H1 (cell line): ENCODE measurements around the gene LIPE. TPM values are rescaled to one million over a fixed set of nuclear protein-coding genes. Genes with fewer than 3 reads are reported as not detected.

Experiments
- CBX5 ChIP-seq: fragments of 300-800, 300-1000 bp; sonication (generic); IDR thresholded peaks from 2 replicates; pipeline ENCODE4 v1.7.1; 2016; ENCODE audit warnings: antibody characterized with exemption, low read length, low read depth
- CBX8 ChIP-seq: fragments of 300-800, 300-1000 bp; sonication (generic); IDR thresholded peaks from 2 replicates; pipeline ENCODE4 v1.7.1; 2016; ENCODE audit warnings: low read depth, low read length, borderline replicate concordance
- CEBPB ChIP-seq: IDR thresholded peaks from 2 replicates; pipeline ENCODE4 v1.6.1; 2012; ENCODE audit warnings: low read depth, low read length
- CHD1 ChIP-seq: IDR thresholded peaks from 2 replicates; pipeline ENCODE4 v1.6.1; 2012; ENCODE audit warnings: low read depth, low read length, improper control_type of control experiment
- EGR1 ChIP-seq: IDR thresholded peaks from 2 replicates; pipeline ENCODE4 v1.6.1; 2011; ENCODE audit warnings: low read depth, low read length, borderline replicate concordance
- EZH2 ChIP-seq: fragments of 200-600 bp; sonication (generic); IDR thresholded peaks from 2 replicates; pipeline ENCODE4 v1.7.1; 2012; ENCODE audit warnings: low read depth, mild to moderate bottlenecking, moderate library complexity, low read length, inconsistent platforms; ENCODE audit not compliant: severe bottlenecking
- HDAC2 ChIP-seq, 2 experiments: fragments of 300-600 bp in 1 of 2; sonication (generic) in 1 of 2; IDR thresholded peaks; 2 replicates each; pipeline ENCODE4 v1.6.1; 2011 to 2012; ENCODE audit warnings: low read depth in 2 of 2, low read length in 2 of 2, mild to moderate bottlenecking in 2 of 2, moderate library complexity in 2 of 2, borderline replicate concordance in 1 of 2, inconsistent platforms in 1 of 2
- KDM1A ChIP-seq: fragments of 200-600, 300-600 bp; sonication (generic); IDR thresholded peaks from 2 replicates; pipeline ENCODE4 v1.7.1; 2016; ENCODE audit warnings: mild to moderate bottlenecking, low read length, borderline replicate concordance
- KDM4A ChIP-seq: IDR thresholded peaks from one replicate; pipeline ENCODE4 v1.7.1; 2012; ENCODE audit warnings: low read depth, mild to moderate bottlenecking, moderate library complexity, low read length, inconsistent platforms; ENCODE audit not compliant: severe bottlenecking
- NANOG ChIP-seq: IDR thresholded peaks from 2 replicates; pipeline ENCODE4 v1.6.1; 2011; ENCODE audit warnings: low read length, low read depth, mild to moderate bottlenecking, inconsistent platforms; ENCODE audit not compliant: insufficient read depth, poor library complexity, severe bottlenecking
- PHF8 ChIP-seq: fragments of 200-600 bp; sonication (generic); conservative IDR thresholded peaks from 2 replicates; pipeline ENCODE4 v1.7.1; 2012; ENCODE audit warnings: low read depth, mild to moderate bottlenecking, inconsistent platforms, low read length, moderate library complexity
- POU5F1 ChIP-seq: IDR thresholded peaks from 2 replicates; pipeline ENCODE4 v1.6.1; 2011; ENCODE audit warnings: low read depth, mild to moderate bottlenecking, low read length, moderate library complexity
- RBBP5 ChIP-seq: IDR thresholded peaks from 2 replicates; pipeline ENCODE4 v1.7.1; 2012; ENCODE audit warnings: low read depth, mild to moderate bottlenecking, inconsistent platforms, low read length, moderate library complexity, borderline replicate concordance
- RFX5 ChIP-seq: IDR thresholded peaks from 2 replicates; pipeline ENCODE4 v1.6.1; 2011; ENCODE audit warnings: low read depth, low read length, improper control_type of control experiment, borderline replicate concordance
- SIN3A ChIP-seq, 2 experiments: IDR thresholded peaks in 1 of 2; conservative IDR thresholded peaks in 1 of 2; 2 replicates each; pipeline ENCODE4 v1.6.1; 2011 to 2012; ENCODE audit warnings: low read length in 2 of 2, improper control_type of control experiment in 1 of 2, low read depth in 1 of 2, mild to moderate bottlenecking in 1 of 2
- SIX5 ChIP-seq: IDR thresholded peaks from 2 replicates; pipeline ENCODE4 v1.6.1; 2011; ENCODE audit warnings: mild to moderate bottlenecking, low read depth, low read length
- SP2 ChIP-seq: IDR thresholded peaks from 2 replicates; pipeline ENCODE4 v1.6.1; 2012; ENCODE audit warnings: mild to moderate bottlenecking, low read length, inconsistent platforms
- TAF1 ChIP-seq: IDR thresholded peaks from 2 replicates; pipeline ENCODE4 v1.6.1; 2011; ENCODE audit warnings: mild to moderate bottlenecking, low read depth, low read length
- TAF7 ChIP-seq: optimal IDR thresholded peaks from 2 replicates; pipeline ENCODE3; 2011; ENCODE audit warnings: low read depth, mild to moderate bottlenecking, inconsistent platforms, low read length, moderate library complexity, borderline replicate concordance
- polyA plus RNA-seq, 7 experiments: library from polyadenylated mRNA; depleted of rRNA in 3 of 7; stranded (reverse) in 5 of 7; unstranded in 2 of 7; fragments of >200 nt in 5 of 7; fragments of 200-250 nt in 2 of 7; gene quantifications; 1 replicate in 5 of 7; 2 replicates in 1 of 7; 4 replicates in 1 of 7; pipeline versions ENCODE4 v1.2.1 to v1.2.3, GENCODE V29; 2011 to 2013; ENCODE audit warnings: missing spikeins in 2 of 7, mixed read lengths in 2 of 7
- total RNA-seq: library from RNA; stranded (reverse); fragmentation: NEBNext Ultra II Directional; extraction: Animal tissue kit (Norgen Biotek cat#: 25700); gene quantifications from 2 replicates; pipeline ENCODE4 v1.2.1, GENCODE V29; 2021
- TF ChIP-seq, protein P1 (sequence below): IDR thresholded peaks from 2 replicates; pipeline ENCODE4 v1.6.1; 2012; ENCODE audit warnings: inconsistent platforms
- TF ChIP-seq, protein P2 (sequence below): IDR thresholded peaks from 2 replicates; pipeline ENCODE4 v1.6.1; 2011; ENCODE audit warnings: low read depth, mild to moderate bottlenecking, low read length; ENCODE audit not compliant: insufficient read depth
- TF ChIP-seq, protein P3 (sequence below): IDR thresholded peaks from 2 replicates; pipeline ENCODE4 v1.6.1; 2012; ENCODE audit warnings: low read length, inconsistent platforms

LIPE gene
- total and polyA plus RNA-seq, 2 of the 8 experiments (the other 6 are each of a cell fraction or from before 2014, with no cell fraction given), result 8.7 to 15.9 TPM

DNA sequence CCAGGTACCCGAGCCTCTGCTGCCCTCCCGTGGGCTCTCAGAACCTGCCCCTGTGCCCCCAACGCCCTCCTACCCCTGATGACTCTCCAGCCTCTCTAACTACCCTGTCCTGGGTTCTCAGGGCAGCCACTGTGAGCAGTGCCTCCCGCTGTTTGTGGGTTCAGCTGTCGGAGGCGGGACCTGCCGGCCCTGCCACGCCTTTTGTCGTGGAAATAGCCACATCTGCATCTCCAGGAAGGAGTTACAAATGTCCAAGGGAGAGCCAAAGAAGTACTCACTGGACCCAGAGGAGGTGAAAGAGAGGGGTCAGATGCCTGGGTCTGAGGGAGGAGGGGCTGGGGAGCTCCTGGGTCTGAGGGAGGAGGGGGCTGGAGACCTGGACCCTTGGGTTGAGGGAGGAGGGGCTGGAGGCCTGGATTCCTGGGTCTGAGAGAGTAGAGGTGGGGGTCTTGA is 57.1 kb downstream of the LIPE start (continued):
- no peak for TF ChIP-seq SIX5
- peak; percentile 92 to 95; a peak in 1 of 4 replicates for TF ChIP-seq HDAC2 (IDR thresholded peaks at IDR 0.05; ENCODE audit: borderline replicate concordance in 1 of 2, low read depth in 2 of 2, low read length in 2 of 2)
- TF ChIP-seq EZH2, result no peak
- TF ChIP-seq KDM4A, result no peak
- TF ChIP-seq SP2, result no peak
- TF ChIP-seq NANOG, result no peak
- no peak for TF ChIP-seq POU5F1
- no peak for TF ChIP-seq EGR1
- TF ChIP-seq CBX8, result no peak
- TF ChIP-seq, protein P1, sequence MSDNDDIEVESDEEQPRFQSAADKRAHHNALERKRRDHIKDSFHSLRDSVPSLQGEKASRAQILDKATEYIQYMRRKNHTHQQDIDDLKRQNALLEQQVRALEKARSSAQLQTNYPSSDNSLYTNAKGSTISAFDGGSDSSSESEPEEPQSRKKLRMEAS, result 0 out of 2 replicates have a peak, but pooled peaks have one; percentile 7
- TF ChIP-seq, protein P2, sequence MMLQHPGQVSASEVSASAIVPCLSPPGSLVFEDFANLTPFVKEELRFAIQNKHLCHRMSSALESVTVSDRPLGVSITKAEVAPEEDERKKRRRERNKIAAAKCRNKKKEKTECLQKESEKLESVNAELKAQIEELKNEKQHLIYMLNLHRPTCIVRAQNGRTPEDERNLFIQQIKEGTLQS, result no peak
- peak; percentile 77; the same call in 1 of the 2 replicates for TF ChIP-seq KDM1A
- TF ChIP-seq TAF7, result peak; percentile 58
- TF ChIP-seq TAF1, result no peak
- TF ChIP-seq PHF8, result no peak
- no peak for TF ChIP-seq CBX5
- TF ChIP-seq RFX5, result no peak
- no peak for TF ChIP-seq CEBPB
- no peak for TF ChIP-seq RBBP5
- no peak for TF ChIP-seq CHD1
- TF ChIP-seq, protein P3, sequence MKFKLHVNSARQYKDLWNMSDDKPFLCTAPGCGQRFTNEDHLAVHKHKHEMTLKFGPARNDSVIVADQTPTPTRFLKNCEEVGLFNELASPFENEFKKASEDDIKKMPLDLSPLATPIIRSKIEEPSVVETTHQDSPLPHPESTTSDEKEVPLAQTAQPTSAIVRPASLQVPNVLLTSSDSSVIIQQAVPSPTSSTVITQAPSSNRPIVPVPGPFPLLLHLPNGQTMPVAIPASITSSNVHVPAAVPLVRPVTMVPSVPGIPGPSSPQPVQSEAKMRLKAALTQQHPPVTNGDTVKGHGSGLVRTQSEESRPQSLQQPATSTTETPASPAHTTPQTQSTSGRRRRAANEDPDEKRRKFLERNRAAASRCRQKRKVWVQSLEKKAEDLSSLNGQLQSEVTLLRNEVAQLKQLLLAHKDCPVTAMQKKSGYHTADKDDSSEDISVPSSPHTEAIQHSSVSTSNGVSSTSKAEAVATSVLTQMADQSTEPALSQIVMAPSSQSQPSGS, result peak; percentile 68; the same call in 1 of the 2 replicates
- TF ChIP-seq SIN3A (conservative IDR thresholded peaks at IDR 0.05 in 1 of 2, IDR thresholded peaks at IDR 0.05 in 1 of 2; ENCODE audit: low read depth in 1 of 2, low read length in 2 of 2), result peak in 1 of 2 experiments; percentile 78; a peak in 1 of 4 replicates
